D721Med (cell line): ENCODE results near the gene COL23A1.

Experiments
- DNase-seq: peaks from one replicate; pipeline ENCODE4 v3.0.0; 2011; ENCODE audit warnings: low spot score; ENCODE audit not compliant: insufficient read length
- FAIRE-seq: peaks from 2 replicates; lab custom pipeline; 2011; peaks lifted over from hg19 to GRCh38; lab: Jason Lieb, UNC
- TF ChIP-seq, protein P1 (sequence below): IDR thresholded peaks from 2 replicates; pipeline ENCODE4 v1.5.1; 2012; ENCODE audit warnings: mild to moderate bottlenecking, control low read depth; ENCODE audit not compliant: insufficient read depth; ENCODE audit errors: missing control alignments

The COL23A1 gene

DNA sequence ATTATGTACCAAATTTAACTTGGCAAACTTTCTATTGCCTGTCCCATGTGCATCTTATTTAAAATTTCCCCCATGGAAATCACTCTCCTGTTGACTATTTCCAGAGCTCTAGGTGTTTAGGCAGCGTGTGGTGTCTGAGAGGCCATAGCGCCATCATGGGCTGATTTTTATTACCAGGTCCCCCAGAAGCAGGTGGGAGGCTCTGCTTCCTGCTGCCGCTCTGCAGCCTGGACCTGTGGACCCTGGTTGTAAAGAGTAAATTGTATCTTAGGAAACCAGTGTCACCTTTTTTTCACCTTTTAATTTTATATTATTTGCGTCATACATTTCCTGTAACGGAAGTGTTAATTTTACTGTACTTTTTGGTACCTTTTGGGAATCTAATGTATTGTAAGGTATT, 379.5 kb downstream of the COL23A1 start:
- DNase-seq, result no peak
- FAIRE-seq, result no peak
- TF ChIP-seq, protein P1, sequence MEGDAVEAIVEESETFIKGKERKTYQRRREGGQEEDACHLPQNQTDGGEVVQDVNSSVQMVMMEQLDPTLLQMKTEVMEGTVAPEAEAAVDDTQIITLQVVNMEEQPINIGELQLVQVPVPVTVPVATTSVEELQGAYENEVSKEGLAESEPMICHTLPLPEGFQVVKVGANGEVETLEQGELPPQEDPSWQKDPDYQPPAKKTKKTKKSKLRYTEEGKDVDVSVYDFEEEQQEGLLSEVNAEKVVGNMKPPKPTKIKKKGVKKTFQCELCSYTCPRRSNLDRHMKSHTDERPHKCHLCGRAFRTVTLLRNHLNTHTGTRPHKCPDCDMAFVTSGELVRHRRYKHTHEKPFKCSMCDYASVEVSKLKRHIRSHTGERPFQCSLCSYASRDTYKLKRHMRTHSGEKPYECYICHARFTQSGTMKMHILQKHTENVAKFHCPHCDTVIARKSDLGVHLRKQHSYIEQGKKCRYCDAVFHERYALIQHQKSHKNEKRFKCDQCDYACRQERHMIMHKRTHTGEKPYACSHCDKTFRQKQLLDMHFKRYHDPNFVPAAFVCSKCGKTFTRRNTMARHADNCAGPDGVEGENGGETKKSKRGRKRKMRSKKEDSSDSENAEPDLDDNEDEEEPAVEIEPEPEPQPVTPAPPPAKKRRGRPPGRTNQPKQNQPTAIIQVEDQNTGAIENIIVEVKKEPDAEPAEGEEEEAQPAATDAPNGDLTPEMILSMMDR, result no peak

DNA sequence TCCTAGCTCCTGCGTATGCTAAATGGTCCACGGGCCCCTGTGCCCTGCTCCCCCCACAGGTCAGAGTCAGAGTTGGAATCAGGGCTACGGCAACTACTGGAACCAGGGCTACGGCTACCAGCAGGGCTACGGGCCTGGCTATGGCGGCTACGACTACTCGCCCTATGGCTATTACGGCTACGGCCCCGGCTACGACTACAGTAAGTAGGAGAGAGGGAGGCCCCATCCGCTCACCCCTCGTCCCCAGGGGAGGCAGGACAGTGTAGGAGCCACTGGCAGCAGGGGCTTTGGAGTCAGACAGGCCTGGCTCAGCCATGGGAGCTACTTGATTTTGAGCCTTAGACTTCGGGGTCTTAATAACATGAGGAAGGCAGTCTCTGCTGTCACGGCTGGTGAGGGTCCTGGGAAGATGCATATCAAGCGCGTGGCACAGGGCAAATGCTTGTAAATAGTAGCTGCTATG, 380.1 kb downstream of the COL23A1 start:
- no peak for FAIRE-seq
- no peak for DNase-seq
- TF ChIP-seq, protein P1, result no peak

- FAIRE-seq (no peak), DNase-seq (no peak)
Observed at GRCh38 chr5:178209334-178210072, 380.7 kb downstream of the COL23A1 start.

GRCh38 chr5:178208540-178209227, 381.5 kb downstream of the COL23A1 start:
- TF ChIP-seq, protein P1, result peak; percentile 9
- FAIRE-seq (no peak), DNase-seq (no peak)

More at GRCh38 chr5:178209334-178210072, 380.7 kb downstream of the COL23A1 start:
- TF ChIP-seq, protein P1, result no peak

GRCh38 chr5:178207917-178208280, 382.3 kb downstream of the COL23A1 start:
- DNase-seq (no peak), FAIRE-seq (no peak)
- TF ChIP-seq, protein P1, result no peak

GRCh38 chr5:178207183-178207916, 382.8 kb downstream of the COL23A1 start:
- DNase-seq (no peak), FAIRE-seq (no peak)
- TF ChIP-seq, protein P1, result no peak
